ENCODE results near the gene HOXB2. TPM values are rescaled to one million over a fixed set of nuclear protein-coding genes. Genes with fewer than 3 reads are reported as not detected.
"Not testable (repeated sequence)": the region's sequence is repeated elsewhere in the genome, so short reads cannot be mapped to it uniquely, and the experiment has no call there.

The HOXB2 gene
- total RNA-seq, 1 donor from 2014 or later, result 55.3 TPM

GRCh38 chr17:48541577-48542113 is 3.3 kb downstream of the HOXB2 start:
- peak overlapping the region; percentile 93 to 97 for H3K27ac ChIP-seq
- no peak for TF ChIP-seq CTCF (IDR thresholded peaks at IDR 0.05)
- intact Hi-C loops (cut with DNase I), result loop anchor here (5.0 kb wide), 2 partner anchors 49 to 514 kb away; no protein-coding TSS in a partner anchor
- peaks cover 0 to 7% of the 10 kb centered on the region in 2 donors for H3K36me3 ChIP-seq
- peak overlapping the region; percentile 76 to 83 for H3K4me3 ChIP-seq
- DNase-seq (ENCODE audit: low spot score in 2 of 2), result peak in 1 of 2 donors; percentile 85
- no peaks in the 10 kb centered on the region for H3K9me3 ChIP-seq
- no peaks in the 10 kb centered on the region for H3K27me3 ChIP-seq
- H3K4me1 ChIP-seq, result peaks cover 6 to 28% of the 10 kb centered on the region in 2 donors

GRCh38 chr17:48541036-48541576 is 3.8 kb downstream of the HOXB2 start:
- peaks cover 6 to 22% of the 10 kb centered on the region in 2 donors for H3K4me1 ChIP-seq
- no peaks in the 10 kb centered on the region for H3K9me3 ChIP-seq
- intact Hi-C loops (cut with DNase I), result loop anchor here (5.0 kb wide), 2 partner anchors 49 to 514 kb away; no protein-coding TSS in a partner anchor
- no peaks in the 10 kb centered on the region for H3K27me3 ChIP-seq
- H3K4me3 ChIP-seq, result peak overlapping the region; percentile 76 to 83
- H3K36me3 ChIP-seq, result peaks cover 0 to 7% of the 10 kb centered on the region in 2 donors
- TF ChIP-seq CTCF (IDR thresholded peaks at IDR 0.05), result no peak
- peak overlapping the region; percentile 93 to 97 for H3K27ac ChIP-seq
- DNase-seq (ENCODE audit: low spot score in 2 of 2), result no peak

- H3K36me3 ChIP-seq, result peaks cover 0 to 7% of the 10 kb centered on the region in 2 donors
- no peak for DNase-seq (ENCODE audit: low spot score in 2 of 2)
- H3K27ac ChIP-seq, result peak overlapping the region in 1 of 2 donors; percentile 93
- no peak for TF ChIP-seq CTCF (IDR thresholded peaks at IDR 0.05)
- no peaks in the 10 kb centered on the region for H3K9me3 ChIP-seq
- no peaks in the 10 kb centered on the region for H3K27me3 ChIP-seq
- intact Hi-C loops (cut with DNase I), result loop anchor here (5.0 kb wide), 2 partner anchors 48 to 513 kb away; no protein-coding TSS in a partner anchor
- H3K4me3 ChIP-seq, result no peak overlapping the region
- peaks cover under 1 to 13% of the 10 kb centered on the region in 2 donors for H3K4me1 ChIP-seq
Measured at GRCh38 chr17:48540213-48540612, 4.7 kb downstream of the HOXB2 start.

- Histone ChIP-seq H3K27ac (no peak overlapping the region), H3K4me1 (peaks cover 0 to 8% of the 10 kb centered on the region in 2 donors), H3K9me3 (no peaks in the 10 kb centered on the region), H3K27me3 (no peaks in the 10 kb centered on the region), H3K4me3 (no peak overlapping the region), H3K36me3 (peaks cover 0 to 7% of the 10 kb centered on the region in 2 donors)
- intact Hi-C loops (cut with DNase I), result no loop called here
- TF ChIP-seq CTCF (IDR thresholded peaks at IDR 0.05), result no peak
- no peak for DNase-seq (ENCODE audit: low spot score in 2 of 2)
Measured at GRCh38 chr17:48539177-48539576, 5.7 kb downstream of the HOXB2 start.

GRCh38 chr17:48537316-48537715 is 7.6 kb downstream of the HOXB2 start:
- DNase-seq (ENCODE audit: low spot score in 2 of 2), result no peak
- Histone ChIP-seq H3K27ac (no peak overlapping the region), H3K27me3 (no peaks in the 10 kb centered on the region), H3K4me3 (no peak overlapping the region), H3K4me1 (peaks cover 0 to 8% of the 10 kb centered on the region in 2 donors), H3K9me3 (no peaks in the 10 kb centered on the region), H3K36me3 (no peaks in the 10 kb centered on the region)
- no peak for TF ChIP-seq CTCF (IDR thresholded peaks at IDR 0.05)
- intact Hi-C loops (cut with DNase I), result no loop called here

GRCh38 chr17:48535793-48536559 is 8.9 kb downstream of the HOXB2 start:
- H3K4me3 ChIP-seq; H3K27me3 ChIP-seq; H3K9me3 ChIP-seq; H3K36me3 ChIP-seq; H3K27ac ChIP-seq; H3K4me1 ChIP-seq; DNase-seq (ENCODE audit: low spot score in 2 of 2); intact Hi-C loops (cut with DNase I): not testable (repeated sequence)
